ENCODE measurements around the gene MDH2. TPM values are rescaled to one million over a fixed set of nuclear protein-coding genes. Genes with fewer than 3 reads are reported as not detected.
"Not testable (repeated sequence)": the region's sequence is repeated elsewhere in the genome, so short reads cannot be mapped to it uniquely, and the experiment has no call there.

MDH2 gene
- total RNA-seq, 4 donors from 2014 or later, result 70.8 to 119 (median 95.2) TPM

GRCh38 chr7:76003351-76003750 is 44.6 kb upstream of the MDH2 start:
- peaks cover 7 to 15% of the 10 kb centered on the region in 2 donors for H3K36me3 ChIP-seq
- TF ChIP-seq CTCF (IDR thresholded peaks at IDR 0.05), result no peak
- no peak for TF ChIP-seq POLR2A (IDR thresholded peaks at IDR 0.05)
- no peaks in the 10 kb centered on the region for H3K27me3 ChIP-seq
- intact Hi-C loops (cut with DNase I), result no loop called here
- no peaks in the 10 kb centered on the region for H3K4me1 ChIP-seq
- DNase-seq, result no peak
- no peak overlapping the region for H3K27ac ChIP-seq
- no peak overlapping the region for H3K4me3 ChIP-seq (replicated peaks in 1 of 3)
- 94 to 95% methylated on average over 9 to 10 of the region's 10 CpGs for whole genome bisulfite sequencing, 2 donors
- no peaks in the 10 kb centered on the region for H3K9me3 ChIP-seq

DNA sequence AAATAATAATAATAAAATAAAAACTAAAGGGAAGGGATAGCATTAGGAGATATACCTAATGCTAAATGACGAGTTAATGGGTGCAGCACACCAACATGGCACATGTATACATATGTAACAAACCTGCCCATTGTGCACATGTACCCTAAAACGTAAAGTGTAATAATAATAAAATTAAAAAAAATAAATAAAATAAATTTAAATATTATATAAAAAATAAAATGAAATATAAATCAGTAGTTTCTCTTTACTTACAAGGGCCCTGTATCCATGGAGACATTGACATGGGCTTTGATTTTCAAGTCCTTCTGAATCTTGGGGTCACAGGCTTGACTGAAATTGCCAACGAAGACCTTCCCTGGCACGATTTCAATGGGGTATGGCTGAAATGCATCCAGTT is 42.9 kb upstream of the MDH2 start:
- peaks cover 7 to 15% of the 10 kb centered on the region in 2 donors for H3K36me3 ChIP-seq
- intact Hi-C loops (cut with DNase I); DNase-seq: not testable (repeated sequence)

GRCh38 chr7:76008156-76008687 is 39.7 kb upstream of the MDH2 start:
- 61 to 71% methylated on average over 8 of the region's 8 CpGs for WGBS, 2 donors
- no peaks in the 10 kb centered on the region for H3K27me3 ChIP-seq
- peaks cover 4 to 11% of the 10 kb centered on the region in 2 donors for H3K36me3 ChIP-seq
- H3K27ac ChIP-seq, result no peak overlapping the region
- no peaks in the 10 kb centered on the region for H3K9me3 ChIP-seq
- intact Hi-C loops (cut with DNase I), result no loop called here
- H3K4me3 ChIP-seq (replicated peaks in 1 of 3), result no peak overlapping the region
- no peak for TF ChIP-seq CTCF (IDR thresholded peaks at IDR 0.05)
- TF ChIP-seq POLR2A (IDR thresholded peaks at IDR 0.05), result no peak
- peaks cover 0 to 8% of the 10 kb centered on the region in 2 donors for H3K4me1 ChIP-seq
- no peak for DNase-seq

More for the DNA sequence above, 42.9 kb upstream of the MDH2 start:
- H3K4me3 ChIP-seq (replicated peaks in 1 of 3); H3K4me1 ChIP-seq; H3K27ac ChIP-seq; H3K27me3 ChIP-seq; H3K9me3 ChIP-seq: not testable (repeated sequence)
- 80 to 95% methylated on average over 4 of the region's 4 CpGs for WGBS, 2 donors

GRCh38 chr7:76009672-76010600 is 38.0 kb upstream of the MDH2 start:
- TF ChIP-seq POLR2A (IDR thresholded peaks at IDR 0.05) (no peak), CTCF (IDR thresholded peaks at IDR 0.05) (no peak)
- Histone ChIP-seq H3K4me3 (replicated peaks in 1 of 3) (no peak overlapping the region), H3K4me1 (peaks cover 0 to 8% of the 10 kb centered on the region in 2 donors), H3K36me3 (peaks cover 0 to 4% of the 10 kb centered on the region in 2 donors), H3K27ac (no peak overlapping the region), H3K9me3 (no peaks in the 10 kb centered on the region), H3K27me3 (no peaks in the 10 kb centered on the region)
- intact Hi-C loops (cut with DNase I), result no loop called here
- DNase-seq, result no peak
- WGBS, 2 donors, result 89 to 94% methylated on average over 11 of the region's 11 CpGs

DNA sequence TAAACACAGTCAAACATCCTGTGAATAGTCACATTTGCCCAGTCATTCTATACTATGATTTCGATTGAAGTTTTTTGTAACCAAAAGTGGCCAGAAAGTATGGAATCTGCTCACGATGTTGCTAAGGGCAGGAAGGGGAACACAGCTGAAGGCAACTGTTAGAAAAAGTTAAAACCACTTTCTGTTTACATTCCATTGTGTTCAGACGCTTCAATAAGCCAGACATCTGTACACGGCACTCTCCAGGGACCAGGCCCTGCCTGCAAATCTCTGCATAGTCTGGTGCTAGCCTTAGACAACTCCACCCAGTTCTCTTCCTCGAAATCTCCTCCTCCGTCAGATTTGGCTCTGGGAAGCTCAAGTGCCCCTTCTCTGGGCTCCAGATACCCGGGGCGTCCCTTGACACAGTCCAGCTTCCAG is 36.5 kb upstream of the MDH2 start:
- no peak for DNase-seq
- TF ChIP-seq POLR2A (IDR thresholded peaks at IDR 0.05) (no peak), CTCF (IDR thresholded peaks at IDR 0.05) (no peak)
- 52 to 54% methylated on average over 8 of the region's 8 CpGs for WGBS, 2 donors

More for the DNA sequence above, 36.5 kb upstream of the MDH2 start:
- H3K27ac ChIP-seq, result peak overlapping the region in 2 of 3 donors; percentile 10 to 42
- peaks cover 0 to 8% of the 10 kb centered on the region in 2 donors for H3K4me1 ChIP-seq
- no peak overlapping the region for H3K4me3 ChIP-seq (replicated peaks in 1 of 3)
- intact Hi-C loops (cut with DNase I), result no loop called here
- no peaks in the 10 kb centered on the region for H3K27me3 ChIP-seq
- H3K9me3 ChIP-seq, result no peaks in the 10 kb centered on the region
- H3K36me3 ChIP-seq, result no peaks in the 10 kb centered on the region
